ENCODE data around the gene ANO7.

DNA sequence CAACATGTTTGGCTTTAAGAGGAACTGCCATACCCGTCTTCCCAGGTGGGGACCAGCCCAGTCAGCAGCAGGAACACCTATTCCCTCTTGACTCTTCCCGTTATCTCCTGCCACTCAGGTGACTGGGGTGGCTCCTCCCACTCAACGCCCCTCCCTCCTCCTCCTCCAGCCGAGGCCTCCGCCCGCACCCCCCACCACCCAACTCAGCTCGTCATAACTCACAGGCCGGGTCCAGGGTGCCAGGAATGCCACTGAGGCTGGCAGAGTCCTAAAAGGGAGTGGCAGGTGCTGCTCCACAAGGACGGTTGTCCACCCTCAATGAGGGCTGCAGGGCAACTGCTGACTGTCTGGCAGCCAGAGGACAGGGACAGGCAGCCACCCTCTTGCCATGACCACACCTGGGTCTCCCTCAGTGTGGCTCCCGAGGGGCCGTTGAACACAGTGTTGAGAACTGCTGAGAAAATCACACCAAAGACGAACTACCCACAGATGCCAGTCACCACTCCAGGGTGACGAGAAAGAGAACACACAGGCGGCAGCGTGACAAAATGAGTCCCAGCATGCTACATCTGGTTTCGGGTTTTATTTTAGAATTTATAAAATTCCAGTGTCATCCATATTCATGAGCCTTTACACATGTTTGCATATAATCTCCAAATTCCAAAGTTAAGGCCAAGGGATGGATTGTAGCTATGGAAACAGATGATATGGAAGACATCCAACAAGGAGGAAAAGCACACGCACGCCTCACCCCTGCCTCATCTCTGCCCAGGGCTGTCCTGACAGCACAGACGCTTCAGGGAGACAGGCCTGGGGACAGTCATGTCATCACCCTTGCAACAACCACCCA is 38.5 kb downstream of the ANO7 start:
- TF ChIP-seq EP300 (IDR thresholded peaks at IDR 0.05), result no peak
- TF ChIP-seq, protein P1, sequence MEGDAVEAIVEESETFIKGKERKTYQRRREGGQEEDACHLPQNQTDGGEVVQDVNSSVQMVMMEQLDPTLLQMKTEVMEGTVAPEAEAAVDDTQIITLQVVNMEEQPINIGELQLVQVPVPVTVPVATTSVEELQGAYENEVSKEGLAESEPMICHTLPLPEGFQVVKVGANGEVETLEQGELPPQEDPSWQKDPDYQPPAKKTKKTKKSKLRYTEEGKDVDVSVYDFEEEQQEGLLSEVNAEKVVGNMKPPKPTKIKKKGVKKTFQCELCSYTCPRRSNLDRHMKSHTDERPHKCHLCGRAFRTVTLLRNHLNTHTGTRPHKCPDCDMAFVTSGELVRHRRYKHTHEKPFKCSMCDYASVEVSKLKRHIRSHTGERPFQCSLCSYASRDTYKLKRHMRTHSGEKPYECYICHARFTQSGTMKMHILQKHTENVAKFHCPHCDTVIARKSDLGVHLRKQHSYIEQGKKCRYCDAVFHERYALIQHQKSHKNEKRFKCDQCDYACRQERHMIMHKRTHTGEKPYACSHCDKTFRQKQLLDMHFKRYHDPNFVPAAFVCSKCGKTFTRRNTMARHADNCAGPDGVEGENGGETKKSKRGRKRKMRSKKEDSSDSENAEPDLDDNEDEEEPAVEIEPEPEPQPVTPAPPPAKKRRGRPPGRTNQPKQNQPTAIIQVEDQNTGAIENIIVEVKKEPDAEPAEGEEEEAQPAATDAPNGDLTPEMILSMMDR (IDR thresholded peaks at IDR 0.05), result no peak

Data from sigmoid colon (tissue), 4 donors.